Smooth muscle cell (in vitro differentiated cells): ENCODE results near the gene TSEN15. TPM values are rescaled to one million over a fixed set of nuclear protein-coding genes. Genes with fewer than 3 reads are reported as not detected.

Experiments used
- DNase-seq: peaks from one replicate; lab custom pipeline; 2025; ENCODE audit not compliant: unreplicated experiment; lab: John Stamatoyannopoulos, UW
- H2AFZ ChIP-seq: fragments of 200-600 bp; sonication (generic); 2 replicates; pipeline ENCODE4 v1.6.0; 2016; ENCODE audit warnings: antibody characterized with exemption, low read depth, mild to moderate bottlenecking
- H3F3A ChIP-seq: fragments of 200-600 bp; sonication (generic); 2 replicates; pipeline ENCODE4 v1.6.0; 2017; ENCODE audit warnings: antibody characterized with exemption, low read depth
- H3K27ac ChIP-seq: fragments of 200-600 bp; sonication (generic); 2 replicates; pipeline ENCODE4 v1.5.1; 2016; ENCODE audit warnings: low read depth, mild to moderate bottlenecking
- H3K27me3 ChIP-seq: fragments of 200-600 bp; sonication (generic); 2 replicates; pipeline ENCODE4 v1.6.1; 2016; ENCODE audit warnings: low read depth, mild to moderate bottlenecking
- H3K36me3 ChIP-seq: fragments of 200-600 bp; sonication (generic); 2 replicates; pipeline ENCODE4 v1.5.1; 2016; ENCODE audit warnings: low read depth
- H3K4me1 ChIP-seq: fragments of 200-600 bp; sonication (generic); 2 replicates; pipeline ENCODE4 v1.5.1; 2016; ENCODE audit warnings: low read depth
- H3K4me2 ChIP-seq: fragments of 200-600 bp; sonication (generic); 2 replicates; pipeline ENCODE4 v1.6.0; 2016; ENCODE audit warnings: mild to moderate bottlenecking
- H3K4me3 ChIP-seq: fragments of 200-600 bp; sonication (generic); 2 replicates; pipeline ENCODE4 v1.5.1; 2016; ENCODE audit warnings: mild to moderate bottlenecking
- H3K79me2 ChIP-seq: fragments of 200-600 bp; sonication (generic); 2 replicates; pipeline ENCODE4 v1.6.0; 2016; ENCODE audit warnings: low read depth, mild to moderate bottlenecking
- H3K9ac ChIP-seq: fragments of 200-600 bp; sonication (generic); 2 replicates; pipeline ENCODE4 v1.6.0; 2016; ENCODE audit warnings: low read depth
- H3K9me3 ChIP-seq: fragments of 200-600 bp; sonication (generic); replicated peaks from 2 replicates; pipeline ENCODE4 v1.5.1; 2016; ENCODE audit warnings: low read depth
- H4K20me1 ChIP-seq: fragments of 200-600 bp; sonication (generic); 2 replicates; pipeline ENCODE4 v1.6.0; 2016; ENCODE audit warnings: low read depth
- CTCF ChIP-seq: fragments of 200-600 bp; sonication (generic); IDR thresholded peaks from 2 replicates; pipeline ENCODE4 v1.5.1; 2017; ENCODE audit warnings: borderline replicate concordance, mild to moderate bottlenecking, antibody characterized with exemption; ENCODE audit not compliant: insufficient read depth, poor library complexity, severe bottlenecking
- WGBS: methylation state at CpG from one replicate; pipeline ENCODE4 v1.1.7; 2016; ENCODE audit warnings: low lambda C conversion rate; 5-methylcytosine and 5-hydroxymethylcytosine counted together
- polyA plus RNA-seq: library from polyadenylated mRNA; unstranded; fragments of >200 nt; fragmentation: Nextera tagmentation; extraction: Ambion mirVana; gene quantifications from 2 replicates; pipeline ENCODE4 v1.2.1, GENCODE V29; 2016
- total RNA-seq: library from RNA; depleted of rRNA; stranded (reverse); fragments of >200 nt; gene quantifications from 2 replicates; pipeline ENCODE4 v1.2.3, GENCODE V29; 2014

The TSEN15 gene
- total and polyA plus RNA-seq, 2 experiments from 2014 or later, result 35.6 to 82.0 TPM

DNA sequence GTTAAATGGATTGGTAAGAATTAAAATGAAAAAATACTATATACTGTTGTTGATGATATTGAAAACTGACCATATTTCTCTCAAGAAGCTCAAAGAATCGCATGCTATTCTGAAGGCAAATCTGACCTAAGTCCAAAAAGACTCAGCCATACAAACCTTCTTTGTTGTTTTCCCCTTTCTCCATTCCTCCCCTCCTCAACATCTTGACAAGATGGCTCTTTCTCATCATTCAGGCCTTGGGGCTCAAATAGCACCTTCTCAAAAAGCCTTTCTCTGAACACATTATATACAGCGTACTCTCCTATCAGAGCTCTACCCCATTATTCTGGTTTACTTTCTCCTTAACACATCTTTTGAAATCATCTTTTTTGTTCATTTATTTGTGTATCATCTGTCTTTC, 31.2 kb upstream of the TSEN15 start:
- H3K27me3 ChIP-seq, result peaks cover under 1% of the 10 kb centered on the region
- no peaks in the 10 kb centered on the region for H3K36me3 ChIP-seq
- H3K4me2 ChIP-seq, result no peak overlapping the region
- no peaks in the 10 kb centered on the region for H3K79me2 ChIP-seq
- peaks cover 7% of the 10 kb centered on the region for H3F3A ChIP-seq
- no peaks in the 10 kb centered on the region for H3K9me3 ChIP-seq
- H4K20me1 ChIP-seq, result no peaks in the 10 kb centered on the region
- H3K9ac ChIP-seq, result no peak overlapping the region
- no peak overlapping the region for H3K4me3 ChIP-seq
- no peak overlapping the region for H3K27ac ChIP-seq
- no peak for TF ChIP-seq CTCF
- WGBS, result 100% methylated on average over 2 of the region's 2 CpGs
- peaks cover 11% of the 10 kb centered on the region for H3K4me1 ChIP-seq
- no peak overlapping the region for H2AFZ ChIP-seq
- no peak for DNase-seq

- no peaks in the 10 kb centered on the region for H3K9me3 ChIP-seq
- no peak overlapping the region for H3K9ac ChIP-seq
- H3K4me2 ChIP-seq, result no peak overlapping the region
- H3K79me2 ChIP-seq, result no peaks in the 10 kb centered on the region
- H4K20me1 ChIP-seq, result no peaks in the 10 kb centered on the region
- H3K4me3 ChIP-seq, result no peak overlapping the region
- H3F3A ChIP-seq, result peaks cover 7% of the 10 kb centered on the region
- no peak for TF ChIP-seq CTCF
- H2AFZ ChIP-seq, result no peak overlapping the region
- DNase-seq, result no peak
- H3K4me1 ChIP-seq, result peaks cover 16% of the 10 kb centered on the region
- H3K27me3 ChIP-seq, result peaks cover 5% of the 10 kb centered on the region
- 86% methylated on average over 3 of the region's 3 CpGs for WGBS
- H3K36me3 ChIP-seq, result no peaks in the 10 kb centered on the region
- H3K27ac ChIP-seq, result no peak overlapping the region
Measured at GRCh38 chr1:184020855-184021254, 30.7 kb upstream of the TSEN15 start.

GRCh38 chr1:184021728-184022127, 29.8 kb upstream of the TSEN15 start:
- Histone ChIP-seq H3K79me2 (no peaks in the 10 kb centered on the region), H3K4me2 (peak overlapping the region; percentile 50), H3K9me3 (no peaks in the 10 kb centered on the region), H3K27me3 (peaks cover 13% of the 10 kb centered on the region), H3K27ac (no peak overlapping the region), H3F3A (peaks cover 7% of the 10 kb centered on the region), H2AFZ (no peak overlapping the region), H3K9ac (no peak overlapping the region), H3K36me3 (no peaks in the 10 kb centered on the region), H4K20me1 (no peaks in the 10 kb centered on the region), H3K4me3 (no peak overlapping the region), H3K4me1 (peaks cover 18% of the 10 kb centered on the region)
- TF ChIP-seq CTCF, result no peak
- 42% methylated on average over 1 of the region's 1 CpG for WGBS
- no peak for DNase-seq

DNA sequence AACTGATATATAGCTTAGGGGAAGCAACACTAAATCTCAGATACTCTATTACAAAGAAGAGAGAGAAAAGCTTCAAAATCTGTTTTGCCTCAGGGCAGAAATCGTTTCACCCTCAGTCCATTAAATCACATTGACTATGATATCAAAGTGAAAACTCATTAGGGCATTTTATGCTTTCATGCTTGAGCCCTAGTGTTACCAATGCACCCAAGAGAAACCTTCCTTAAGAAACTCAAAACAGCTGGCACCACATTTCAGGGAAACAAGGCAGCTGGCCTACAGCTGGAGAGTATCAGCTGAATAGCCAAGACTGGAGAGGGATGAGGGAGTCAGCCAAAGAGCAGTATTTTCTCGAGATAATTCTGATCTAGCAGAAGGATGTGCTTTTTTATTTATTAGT, 28.9 kb upstream of the TSEN15 start:
- Histone ChIP-seq H3K36me3 (no peaks in the 10 kb centered on the region), H2AFZ (no peak overlapping the region), H3K9ac (no peak overlapping the region), H3K9me3 (no peaks in the 10 kb centered on the region), H3F3A (peaks cover 7% of the 10 kb centered on the region), H3K4me1 (peaks cover 18% of the 10 kb centered on the region), H3K4me2 (no peak overlapping the region), H3K27me3 (peaks cover 15% of the 10 kb centered on the region), H3K79me2 (no peaks in the 10 kb centered on the region), H3K4me3 (no peak overlapping the region), H4K20me1 (no peaks in the 10 kb centered on the region), H3K27ac (no peak overlapping the region)
- DNase-seq, result no peak
- 50% methylated on average over 2 of the region's 2 CpGs for WGBS
- TF ChIP-seq CTCF, result no peak
